ENCODE data around the gene DMAC1.

The DMAC1 gene

DNA sequence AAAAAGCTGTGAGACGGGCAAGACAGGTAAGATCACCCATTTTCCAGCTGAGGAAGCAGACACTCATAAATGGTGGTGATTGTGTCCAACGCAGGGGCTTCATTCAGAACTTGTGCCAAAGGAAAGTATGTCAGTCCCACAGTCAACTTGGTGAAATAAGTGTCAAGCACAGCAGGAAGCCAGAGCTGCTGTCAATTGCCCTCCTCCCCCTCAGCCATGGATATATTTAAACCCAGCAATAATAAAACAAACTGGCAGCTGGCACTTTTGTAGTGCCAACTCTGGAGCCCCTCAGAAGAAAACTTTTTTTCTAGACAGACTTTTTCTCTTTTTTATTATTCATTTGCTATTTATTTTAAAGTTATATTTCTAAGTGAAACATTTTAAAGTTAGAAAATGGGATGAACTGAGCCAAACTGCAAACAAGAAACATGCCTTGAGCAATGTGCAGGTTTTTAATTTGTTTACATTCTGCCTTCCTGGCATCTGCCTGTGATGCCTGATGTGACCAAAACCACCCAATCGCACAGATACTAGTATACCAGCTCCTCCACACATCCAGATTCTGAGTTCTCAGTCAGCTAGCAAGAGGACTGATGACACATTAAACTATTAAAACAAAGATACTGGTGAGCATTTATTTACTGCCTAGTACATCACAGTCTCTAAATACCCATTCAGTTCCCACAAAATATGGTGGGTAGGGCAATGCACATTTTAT is 17.0 kb downstream of the DMAC1 start:
- DNase-seq, result no peak

DNA sequence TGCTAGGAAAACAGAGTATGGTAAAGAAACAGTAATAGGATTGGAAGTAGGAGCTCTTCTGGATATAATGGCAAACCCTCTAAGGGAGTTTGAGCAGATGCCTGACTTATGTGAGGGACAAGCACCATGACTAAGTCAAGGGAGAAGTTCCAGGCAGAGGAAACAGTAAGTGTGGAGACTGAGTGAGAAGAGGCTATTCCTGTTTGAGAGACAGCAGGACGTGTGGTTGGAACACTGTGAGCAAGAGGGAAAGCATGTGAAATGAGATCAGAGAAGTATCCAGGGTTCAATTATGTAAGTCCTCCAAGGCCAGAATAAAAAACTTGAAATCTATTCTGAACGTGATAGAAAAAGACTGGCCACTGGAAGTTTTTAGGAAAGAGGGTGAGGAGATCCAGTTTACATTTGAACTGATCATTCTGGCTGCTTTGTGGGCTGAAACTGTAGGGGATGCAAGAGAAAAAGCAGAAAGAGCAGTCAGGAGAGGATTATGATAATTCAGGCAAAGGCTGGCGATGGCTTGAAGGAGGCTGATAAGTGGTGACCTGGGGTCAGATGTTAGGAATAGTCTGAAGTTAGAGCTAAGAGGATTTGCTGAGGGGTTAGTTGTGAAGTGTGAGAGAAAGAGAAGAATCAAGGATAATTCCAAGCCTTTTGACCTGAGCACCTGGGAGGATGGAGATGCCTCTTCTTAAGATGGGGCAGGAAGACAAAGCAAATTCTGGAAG is 19.2 kb downstream of the DMAC1 start:
- no peak for DNase-seq

DNA sequence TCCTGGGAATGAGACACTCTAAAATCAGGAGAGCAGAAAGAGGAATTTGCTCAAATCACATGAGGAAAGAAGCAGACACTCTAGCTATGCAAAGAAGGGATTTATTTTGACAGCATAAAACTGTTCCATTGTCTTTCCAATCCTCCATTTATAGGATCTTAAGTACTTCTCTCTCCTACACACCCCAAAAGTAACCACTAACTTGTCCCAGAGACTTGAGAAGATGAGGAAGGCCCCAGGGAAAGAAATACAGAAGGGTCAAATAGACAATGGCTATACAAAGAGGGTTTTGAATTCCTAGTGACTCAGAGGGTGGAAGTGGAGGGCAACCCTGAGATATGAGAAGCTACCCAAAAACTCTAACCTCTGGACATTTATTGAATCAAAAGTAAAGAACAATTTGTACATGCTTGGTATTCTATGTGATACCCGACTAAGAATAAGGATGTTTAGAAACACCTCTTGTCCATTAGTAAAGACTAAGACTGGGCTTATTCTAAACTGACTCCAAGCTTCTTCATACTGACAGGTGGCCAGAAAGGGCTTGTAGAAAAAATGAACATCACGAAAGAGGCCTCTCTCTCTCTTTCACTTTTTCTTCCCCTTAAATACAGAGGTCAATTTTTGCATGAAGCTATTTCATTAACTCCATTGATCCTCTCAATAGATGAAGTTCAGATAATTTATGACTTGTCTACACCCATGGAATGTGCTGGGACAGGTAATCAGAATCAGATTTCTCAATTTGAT is 20.6 kb downstream of the DMAC1 start:
- DNase-seq, result no peak

DNA sequence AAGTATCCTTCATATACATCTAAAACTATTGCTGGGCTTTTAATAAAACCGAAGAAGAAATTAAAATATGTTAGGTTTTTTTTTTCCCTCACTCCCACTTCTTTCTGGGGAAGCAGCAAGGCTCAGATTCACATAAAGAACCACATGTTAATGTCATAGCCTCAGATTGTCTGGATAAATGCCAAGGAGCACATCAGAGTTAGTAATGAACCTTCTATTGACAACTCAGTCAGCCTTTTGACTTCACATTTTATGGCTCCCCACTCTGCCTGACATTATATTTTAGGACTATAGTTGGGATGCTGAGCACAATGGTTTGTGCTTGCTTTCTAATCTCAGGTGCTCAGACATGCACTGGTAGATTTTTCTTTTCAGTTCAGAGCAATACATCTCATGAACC is 21.8 kb downstream of the DMAC1 start:
- DNase-seq, result no peak

DNA sequence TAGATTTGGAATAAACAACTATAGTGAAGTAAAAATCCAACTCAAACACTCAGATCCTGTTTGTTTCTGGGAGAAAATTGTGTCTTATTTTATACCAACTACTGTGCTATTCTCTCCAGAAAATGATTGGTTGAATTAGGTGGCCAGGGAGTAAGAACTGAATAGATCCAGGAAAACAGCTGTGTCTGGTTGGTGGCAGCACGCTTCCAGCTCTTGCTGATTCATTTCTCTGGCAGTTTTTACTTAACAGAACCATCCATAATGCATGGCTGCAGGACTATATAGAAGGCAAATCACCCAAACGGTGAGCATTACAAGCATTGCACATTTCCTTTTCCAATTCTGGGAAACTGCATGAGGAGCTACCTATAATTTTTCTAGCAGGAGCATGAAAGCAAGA is 29.5 kb downstream of the DMAC1 start:
- no peak for DNase-seq

DNA sequence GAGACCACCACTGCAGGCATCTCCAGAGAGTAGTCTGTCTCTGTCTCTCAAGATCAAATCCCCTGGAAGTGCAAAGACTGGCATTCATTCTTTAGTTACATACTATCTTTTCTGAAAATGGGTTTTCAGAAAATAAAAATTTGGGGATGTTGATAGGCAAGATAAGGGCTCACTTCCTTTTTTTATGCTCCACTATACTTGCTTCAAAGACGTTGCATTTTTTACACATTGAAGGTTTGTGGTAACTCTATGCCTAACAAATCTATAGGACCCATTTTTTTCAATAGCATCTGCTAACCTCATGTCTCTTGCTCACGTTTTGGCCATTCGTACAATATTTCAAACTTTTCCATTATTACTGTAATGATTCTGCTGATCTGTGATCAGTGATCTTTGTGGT is 37.0 kb downstream of the DMAC1 start:
- no peak for DNase-seq

DNA sequence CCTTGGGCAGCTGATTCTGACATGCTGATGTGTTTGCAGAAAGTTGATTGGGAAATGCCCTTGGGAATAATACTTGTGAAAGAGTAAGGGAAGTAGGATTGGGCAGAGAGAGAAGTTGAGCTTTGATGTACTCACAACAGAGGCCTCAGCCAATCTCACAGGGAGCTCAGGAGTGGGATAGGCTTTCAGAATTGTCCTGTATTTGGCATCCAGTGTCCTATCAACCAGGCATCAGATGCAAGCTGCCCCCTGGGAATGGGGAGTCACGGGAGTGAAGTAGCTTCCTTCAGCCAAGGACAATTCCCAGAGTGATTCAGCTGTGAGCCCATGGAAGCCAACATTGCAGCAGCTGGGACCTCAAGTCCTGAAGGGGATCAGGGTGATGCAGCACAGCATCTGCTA is 39.6 kb downstream of the DMAC1 start:
- no peak for DNase-seq

DNA sequence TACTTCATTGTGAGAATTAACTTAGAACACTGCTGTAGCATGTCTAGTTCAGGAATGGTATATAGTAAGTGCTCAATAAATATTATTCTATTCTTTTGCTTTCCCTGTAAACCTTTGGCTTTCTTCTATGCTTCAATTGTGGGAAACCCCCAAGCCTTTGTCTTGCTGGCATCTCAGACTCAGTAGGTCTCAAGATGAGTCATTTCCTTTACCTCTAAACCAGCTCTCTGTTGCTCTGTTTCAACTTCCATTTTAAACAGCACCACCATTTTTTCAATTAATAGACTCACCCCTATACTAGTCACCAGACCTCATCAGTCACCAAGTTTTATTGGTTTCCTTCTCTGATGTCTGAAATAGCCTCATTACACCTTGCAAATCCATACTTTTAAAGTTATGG is 43.5 kb downstream of the DMAC1 start:
- no peak for DNase-seq

DNA sequence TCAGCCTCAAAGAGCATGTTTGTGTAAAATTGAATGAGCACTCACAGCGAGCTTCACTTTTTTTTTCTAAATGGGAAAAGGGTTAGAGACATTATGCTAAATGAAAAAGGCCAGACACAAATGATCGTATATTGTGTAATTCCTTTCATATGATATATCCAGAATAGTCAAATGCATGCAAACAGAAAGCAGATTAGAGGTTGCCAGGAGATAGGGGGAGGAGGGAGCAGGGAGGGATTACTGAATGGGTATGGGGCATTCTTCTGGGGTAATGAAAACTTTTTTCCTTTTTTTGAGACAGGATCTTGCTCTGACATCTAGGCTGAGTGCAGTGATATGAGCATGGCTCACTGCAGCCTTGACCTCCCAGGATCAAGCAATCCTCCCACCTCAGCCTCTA is 47.1 kb downstream of the DMAC1 start:
- no peak for DNase-seq
